Astrocyte of the spinal cord (primary cell): Measurements from ENCODE around the gene PBX1.

Experiments
- DNase-seq: peaks from one replicate; pipeline ENCODE4 v3.0.0; 2011; ENCODE audit warnings: low read depth, low spot score
- H3K4me3 ChIP-seq: 2 replicates; pipeline ENCODE4 v1.5.1; 2011; ENCODE audit warnings: low read depth, mild to moderate bottlenecking, low read length, moderate library complexity
- in situ Hi-C: cut with HindIII; loops from 2 replicates; pipeline ENCODE4 v1.10.0; 2017; ENCODE audit warnings: low sequenced_read_pairs
- TF ChIP-seq, protein P1 (sequence below): IDR thresholded peaks from 2 replicates; pipeline ENCODE4 v1.5.1; 2012; ENCODE audit warnings: low read depth, mild to moderate bottlenecking, low read length, inconsistent platforms

The PBX1 gene

DNA sequence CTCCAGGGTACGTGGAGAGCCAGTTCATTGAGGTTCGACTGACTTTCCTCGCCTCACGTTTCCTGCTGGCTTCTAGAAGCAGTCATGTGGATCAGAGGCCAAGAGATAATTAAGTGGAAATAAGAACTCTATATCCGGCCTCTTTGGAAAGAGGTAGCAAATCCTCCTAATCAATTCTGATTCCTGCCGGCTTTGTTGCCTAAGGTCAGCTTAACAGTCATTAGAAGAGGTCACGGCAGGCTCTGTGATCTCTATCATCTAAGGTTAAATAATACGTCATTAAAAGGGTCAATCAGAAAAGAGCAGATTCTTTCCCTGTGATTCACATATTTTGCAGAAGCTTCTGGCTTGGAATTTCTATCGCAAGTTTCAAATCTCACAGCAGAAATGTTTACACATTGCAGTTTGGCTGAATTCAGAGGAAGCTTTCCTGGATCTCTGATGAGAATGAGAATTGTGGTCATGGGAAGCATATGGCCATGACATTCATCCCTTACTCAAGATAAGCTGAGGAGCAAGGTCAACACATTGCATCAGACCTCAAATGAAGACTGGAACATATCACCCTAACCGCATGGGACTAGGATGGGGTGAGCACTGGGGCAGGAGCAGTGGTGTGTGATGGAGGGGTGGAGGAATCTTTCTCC lies 189.4 kb downstream of the PBX1 start:
- in situ Hi-C loops: no loop called here
- peak; percentile 89 for DNase-seq
- no peak overlapping the region for H3K4me3 ChIP-seq
- TF ChIP-seq, protein P1, sequence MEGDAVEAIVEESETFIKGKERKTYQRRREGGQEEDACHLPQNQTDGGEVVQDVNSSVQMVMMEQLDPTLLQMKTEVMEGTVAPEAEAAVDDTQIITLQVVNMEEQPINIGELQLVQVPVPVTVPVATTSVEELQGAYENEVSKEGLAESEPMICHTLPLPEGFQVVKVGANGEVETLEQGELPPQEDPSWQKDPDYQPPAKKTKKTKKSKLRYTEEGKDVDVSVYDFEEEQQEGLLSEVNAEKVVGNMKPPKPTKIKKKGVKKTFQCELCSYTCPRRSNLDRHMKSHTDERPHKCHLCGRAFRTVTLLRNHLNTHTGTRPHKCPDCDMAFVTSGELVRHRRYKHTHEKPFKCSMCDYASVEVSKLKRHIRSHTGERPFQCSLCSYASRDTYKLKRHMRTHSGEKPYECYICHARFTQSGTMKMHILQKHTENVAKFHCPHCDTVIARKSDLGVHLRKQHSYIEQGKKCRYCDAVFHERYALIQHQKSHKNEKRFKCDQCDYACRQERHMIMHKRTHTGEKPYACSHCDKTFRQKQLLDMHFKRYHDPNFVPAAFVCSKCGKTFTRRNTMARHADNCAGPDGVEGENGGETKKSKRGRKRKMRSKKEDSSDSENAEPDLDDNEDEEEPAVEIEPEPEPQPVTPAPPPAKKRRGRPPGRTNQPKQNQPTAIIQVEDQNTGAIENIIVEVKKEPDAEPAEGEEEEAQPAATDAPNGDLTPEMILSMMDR: no peak

DNA sequence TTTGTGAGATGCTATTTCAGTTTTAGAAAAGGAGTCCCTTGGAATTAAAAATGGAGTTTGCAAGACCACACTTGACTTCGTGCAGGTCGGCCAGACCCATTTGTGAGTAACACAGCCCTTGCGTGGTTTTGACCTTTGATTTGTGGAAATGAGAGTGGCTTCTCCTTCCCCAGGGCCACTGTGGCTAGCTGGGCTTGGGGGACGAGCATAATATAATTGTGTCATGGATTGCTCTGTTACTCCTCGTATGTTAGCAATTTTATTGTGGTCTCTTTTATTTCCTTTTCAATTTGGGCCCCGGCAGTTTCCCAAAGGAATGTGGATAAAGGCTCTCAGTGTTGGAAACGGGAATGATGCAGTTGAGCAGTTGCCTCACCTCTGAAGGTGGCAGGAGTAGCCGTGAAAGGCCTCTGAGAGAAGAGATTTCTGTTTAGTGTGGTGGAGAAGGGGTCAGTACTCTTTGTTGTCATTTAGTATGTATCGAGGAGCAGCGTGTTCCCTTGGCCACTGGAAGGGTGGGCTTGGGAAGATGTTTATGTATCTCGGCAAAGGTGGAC lies 194.6 kb downstream of the PBX1 start:
- in situ Hi-C loops: no loop called here
- TF ChIP-seq, protein P1: no peak
- no peak overlapping the region for H3K4me3 ChIP-seq
- DNase-seq: no peak

DNA sequence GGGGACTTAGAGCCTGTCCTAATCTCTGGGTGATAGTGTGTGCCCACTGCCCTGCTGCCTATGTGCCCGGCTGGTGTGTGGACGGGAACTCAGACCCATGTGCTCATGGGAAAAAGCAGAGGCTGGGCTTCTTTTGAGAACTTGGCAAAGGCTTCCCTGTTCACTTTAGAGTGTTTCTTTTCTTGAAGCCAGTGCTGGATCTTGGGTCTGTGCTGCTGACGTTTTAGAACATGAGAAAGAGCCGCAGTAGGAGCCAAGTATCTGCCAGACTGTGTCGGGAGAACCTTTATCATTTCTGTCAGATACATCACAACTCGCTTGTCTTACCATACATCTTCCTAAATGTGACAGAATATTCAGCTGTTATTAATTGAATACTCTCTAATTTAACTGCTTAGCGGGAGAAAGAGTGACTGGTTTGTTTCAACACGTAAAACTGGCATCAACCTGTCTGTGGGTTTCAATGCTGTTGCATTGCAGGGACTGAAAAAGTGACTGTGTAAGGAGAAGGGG lies 195.2 kb downstream of the PBX1 start:
- in situ Hi-C loops: no loop called here

DNA sequence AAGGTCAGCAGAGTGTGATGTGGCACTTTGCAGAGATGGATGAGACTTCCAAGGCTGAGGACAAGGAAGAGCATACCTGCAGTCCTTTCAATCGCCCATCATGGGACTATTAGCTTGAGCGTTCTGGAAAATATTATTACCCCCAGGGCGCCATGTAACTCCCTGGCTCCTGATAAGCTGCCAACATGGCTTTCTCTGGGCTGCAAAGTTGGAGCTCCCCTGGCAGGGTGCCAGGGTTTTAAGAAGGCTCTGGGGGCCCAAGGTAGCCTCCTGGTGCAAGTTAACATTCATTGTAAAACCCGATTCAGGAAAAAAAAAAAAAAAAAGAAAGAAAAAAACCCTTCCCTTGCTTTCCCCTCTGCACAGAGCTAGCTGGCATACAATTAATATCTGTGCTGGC lies 196.7 kb downstream of the PBX1 start:
- H3K4me3 ChIP-seq: no peak overlapping the region
- in situ Hi-C loops: no loop called here
- TF ChIP-seq, protein P1: no peak
- DNase-seq: no peak

More for the DNA sequence above, 195.2 kb downstream of the PBX1 start:
- peak; percentile 29 for DNase-seq
- TF ChIP-seq, protein P1: no peak
- H3K4me3 ChIP-seq: no peak overlapping the region

DNA sequence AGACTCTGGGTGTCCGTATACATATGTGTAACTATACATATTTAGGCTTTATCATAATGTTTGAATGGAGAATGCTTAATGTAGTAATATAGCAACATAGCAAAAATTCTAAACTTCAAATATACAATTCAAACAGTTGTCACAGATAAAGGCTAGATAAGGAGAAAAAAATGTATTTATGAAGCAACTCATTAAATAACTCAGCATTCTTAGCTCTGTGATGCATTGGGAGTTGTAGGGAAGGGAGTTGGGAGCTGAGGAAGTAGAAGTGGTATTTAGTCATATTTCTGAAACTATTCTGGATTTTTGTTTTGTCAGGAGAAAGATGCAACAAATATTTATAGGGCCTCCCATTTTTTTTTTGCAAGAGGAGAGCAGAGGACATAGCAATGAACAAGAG lies 197.8 kb downstream of the PBX1 start:
- TF ChIP-seq, protein P1: no peak
- in situ Hi-C loops: no loop called here
- DNase-seq: no peak
- H3K4me3 ChIP-seq: no peak overlapping the region

DNA sequence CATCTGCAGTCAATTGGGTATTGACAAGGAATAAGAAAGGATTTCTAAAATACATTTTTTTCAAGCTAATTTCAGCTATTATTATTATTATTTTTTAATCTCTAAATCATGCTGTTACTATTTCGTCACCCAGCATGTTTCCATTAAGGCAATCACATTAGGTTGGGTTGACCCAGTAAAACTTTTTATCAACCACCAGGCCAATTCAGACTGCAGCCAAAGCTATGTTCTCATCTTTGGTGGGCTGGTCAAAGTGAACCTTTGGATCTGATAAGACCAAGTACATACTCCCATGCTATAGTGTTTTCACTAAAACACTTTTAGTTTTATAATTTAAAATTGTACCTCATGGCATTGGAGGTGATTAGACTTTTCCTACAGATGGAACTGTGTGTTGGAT lies 198.6 kb downstream of the PBX1 start:
- no peak overlapping the region for H3K4me3 ChIP-seq
- in situ Hi-C loops: no loop called here
- TF ChIP-seq, protein P1: no peak
- DNase-seq: no peak
